ENCODE data around the gene SLC46A1. TPM values are rescaled to one million over a fixed set of nuclear protein-coding genes. Genes with fewer than 3 reads are reported as not detected.
A peak's percentile ranks its signal among the peaks of the same experiment; 100 is the strongest.

The SLC46A1 gene
- total and polyA plus RNA-seq, 2 donors (not counting 1 experiment from before 2014, with no cell fraction given) = 2.5 to 4.3 TPM

- Mint-ChIP-seq H3K27me3 (no peaks in the 10 kb centered on the region), H3K27ac (peak overlapping the region; percentile 10), H3K4me1 (peaks cover 13% of the 10 kb centered on the region), H3K4me3 (no peak overlapping the region), H3K9me3 (ENCODE audit: insufficient read depth) (no peaks in the 10 kb centered on the region)
- CTCF ChIA-PET = interaction anchor here (1.2 kb wide), 1 partner anchor 134 kb away, joined by 3 read pairs; no protein-coding TSS in a partner anchor
- Histone ChIP-seq H3K36me3 (replicated peaks in 1 of 2; ENCODE audit: control extremely low read depth in 1 of 2, control insufficient read depth in 1 of 2, extremely low read depth in 1 of 2, insufficient read depth in 2 of 2, low read length in 1 of 2) (peaks cover 0 to 21% of the 10 kb centered on the region in 2 experiments), H3K9ac (ENCODE audit: low read length) (no peak overlapping the region), H3K27ac (ENCODE audit: low read length in 2 of 2) (no peak overlapping the region), H3K4me1 (ENCODE audit: control insufficient read depth in 2 of 2, insufficient read depth in 2 of 2, low read length in 2 of 2) (peaks cover 9 to 17% of the 10 kb centered on the region in 2 donors), H2AFZ (ENCODE audit: insufficient read depth, low read depth, low read length, poor library complexity, severe bottlenecking) (no peak overlapping the region), H3K27me3 (replicated peaks in 1 of 4; ENCODE audit: control extremely low read depth in 1 of 4, control insufficient read depth in 3 of 4, insufficient read depth in 4 of 4, low read length in 3 of 4) (no peaks in the 10 kb centered on the region), H3K79me2 (ENCODE audit: control insufficient read depth, insufficient read depth, low read length) (no peaks in the 10 kb centered on the region), H4K20me1 (ENCODE audit: control insufficient read depth, insufficient read depth, low read length, poor library complexity, severe bottlenecking) (peaks cover 5% of the 10 kb centered on the region), H3K4me3 (ENCODE audit: control extremely low read depth in 1 of 5, extremely low read depth in 1 of 5, insufficient read depth in 1 of 5, low read depth in 2 of 5, low read length in 4 of 5) (no peak overlapping the region), H3K4me2 (replicated peaks; ENCODE audit: low read depth, low read length, poor library complexity, severe bottlenecking) (no peak overlapping the region), H3K9me3 (ENCODE audit: control extremely low read depth in 1 of 3, control insufficient read depth in 2 of 3, insufficient read depth in 1 of 3, low read length in 2 of 3) (no peaks in the 10 kb centered on the region)
- intact Hi-C loops (cut with micrococcal nuclease) = no loop called here
- DNase-seq (no peak), ATAC-seq (ENCODE audit: low read depth) (no peak)
- 93% methylated on average over 19 of the region's 21 CpGs for WGBS (ENCODE audit: insufficient coverage)
- POLR2A ChIA-PET = interaction anchor here (1.5 to 1.6 kb wide), 2 partner anchors 10 to 32 kb away, joined by 5 to 8 read pairs; partner anchors contain the start of genes IFT20, POLDIP2 and TNFAIP1
- TF ChIP-seq, protein P1, sequence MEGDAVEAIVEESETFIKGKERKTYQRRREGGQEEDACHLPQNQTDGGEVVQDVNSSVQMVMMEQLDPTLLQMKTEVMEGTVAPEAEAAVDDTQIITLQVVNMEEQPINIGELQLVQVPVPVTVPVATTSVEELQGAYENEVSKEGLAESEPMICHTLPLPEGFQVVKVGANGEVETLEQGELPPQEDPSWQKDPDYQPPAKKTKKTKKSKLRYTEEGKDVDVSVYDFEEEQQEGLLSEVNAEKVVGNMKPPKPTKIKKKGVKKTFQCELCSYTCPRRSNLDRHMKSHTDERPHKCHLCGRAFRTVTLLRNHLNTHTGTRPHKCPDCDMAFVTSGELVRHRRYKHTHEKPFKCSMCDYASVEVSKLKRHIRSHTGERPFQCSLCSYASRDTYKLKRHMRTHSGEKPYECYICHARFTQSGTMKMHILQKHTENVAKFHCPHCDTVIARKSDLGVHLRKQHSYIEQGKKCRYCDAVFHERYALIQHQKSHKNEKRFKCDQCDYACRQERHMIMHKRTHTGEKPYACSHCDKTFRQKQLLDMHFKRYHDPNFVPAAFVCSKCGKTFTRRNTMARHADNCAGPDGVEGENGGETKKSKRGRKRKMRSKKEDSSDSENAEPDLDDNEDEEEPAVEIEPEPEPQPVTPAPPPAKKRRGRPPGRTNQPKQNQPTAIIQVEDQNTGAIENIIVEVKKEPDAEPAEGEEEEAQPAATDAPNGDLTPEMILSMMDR (IDR thresholded peaks at IDR 0.05) = no peak
- TF ChIP-seq EZH2 (IDR thresholded peaks at IDR 0.05; ENCODE audit: borderline replicate concordance, insufficient read depth, low read depth, low read length, poor library complexity, severe bottlenecking) = no peak
These were observed 38.2 kb downstream of the SLC46A1 start for GRCh38 chr17:28367641-28368305.

GRCh38 chr17:28366605-28367004 lies 39.4 kb downstream of the SLC46A1 start:
- intact Hi-C loops (cut with micrococcal nuclease) = no loop called here
- no peak overlapping the region for H3K27ac ChIP-seq (ENCODE audit: low read length in 2 of 2)
- peaks cover 6% of the 10 kb centered on the region for H3K4me1 Mint-ChIP-seq
- H3K27ac Mint-ChIP-seq = no peak overlapping the region
- ChIA-PET CTCF (interaction anchor here (0.6 to 1.2 kb wide), 3 partner anchors 50 to 178 kb away, joined by 3 to 4 read pairs (median 3); no protein-coding TSS in a partner anchor), POLR2A (no interaction called here)
- H3K27me3 Mint-ChIP-seq = no peaks in the 10 kb centered on the region
- ATAC-seq (ENCODE audit: low read depth) = no peak
- no CpG with 5 or more reads among the region's 1 CpG for WGBS (ENCODE audit: insufficient coverage)
- H3K79me2 ChIP-seq (ENCODE audit: control insufficient read depth, insufficient read depth, low read length) = no peaks in the 10 kb centered on the region
- no peaks in the 10 kb centered on the region for H3K9me3 Mint-ChIP-seq (ENCODE audit: insufficient read depth)
- peaks cover 3 to 8% of the 10 kb centered on the region in 2 donors for H3K4me1 ChIP-seq (ENCODE audit: control insufficient read depth in 2 of 2, insufficient read depth in 2 of 2, low read length in 2 of 2)
- H3K9ac ChIP-seq (ENCODE audit: low read length) = no peak overlapping the region
- no peak overlapping the region for H3K4me3 ChIP-seq (ENCODE audit: control extremely low read depth in 1 of 5, extremely low read depth in 1 of 5, insufficient read depth in 1 of 5, low read depth in 2 of 5, low read length in 4 of 5)
- TF ChIP-seq, protein P1 (IDR thresholded peaks at IDR 0.05) = no peak
- no peak for TF ChIP-seq EZH2 (IDR thresholded peaks at IDR 0.05; ENCODE audit: borderline replicate concordance, insufficient read depth, low read depth, low read length, poor library complexity, severe bottlenecking)
- H3K9me3 ChIP-seq (ENCODE audit: control extremely low read depth in 1 of 3, control insufficient read depth in 2 of 3, insufficient read depth in 1 of 3, low read length in 2 of 3) = no peaks in the 10 kb centered on the region
- no peak for DNase-seq
- no peak overlapping the region for H3K4me2 ChIP-seq (replicated peaks; ENCODE audit: low read depth, low read length, poor library complexity, severe bottlenecking)
- peaks cover 0 to 32% of the 10 kb centered on the region in 2 experiments for H3K36me3 ChIP-seq (replicated peaks in 1 of 2; ENCODE audit: control extremely low read depth in 1 of 2, control insufficient read depth in 1 of 2, extremely low read depth in 1 of 2, insufficient read depth in 2 of 2, low read length in 1 of 2)
- no peak overlapping the region for H3K4me3 Mint-ChIP-seq
- no peaks in the 10 kb centered on the region for H3K27me3 ChIP-seq (replicated peaks in 1 of 4; ENCODE audit: control extremely low read depth in 1 of 4, control insufficient read depth in 3 of 4, insufficient read depth in 4 of 4, low read length in 3 of 4)
- H2AFZ ChIP-seq (ENCODE audit: insufficient read depth, low read depth, low read length, poor library complexity, severe bottlenecking) = no peak overlapping the region
- H4K20me1 ChIP-seq (ENCODE audit: control insufficient read depth, insufficient read depth, low read length, poor library complexity, severe bottlenecking) = no peaks in the 10 kb centered on the region
